ENCODE data around the gene SARM1.

SARM1 gene

GRCh38 chr17:28369684-28370034 is 1.8 kb upstream of the SARM1 start:
- no peak for DNase-seq

- DNase-seq, result no peak
Observed at GRCh38 chr17:28370035-28370743, 1.3 kb upstream of the SARM1 start, which contains the start of gene VTN. Gene VTN (minus strand): TSS chr17:28370307. CDS start chr17:28370203, 104 bp downstream.

DNA sequence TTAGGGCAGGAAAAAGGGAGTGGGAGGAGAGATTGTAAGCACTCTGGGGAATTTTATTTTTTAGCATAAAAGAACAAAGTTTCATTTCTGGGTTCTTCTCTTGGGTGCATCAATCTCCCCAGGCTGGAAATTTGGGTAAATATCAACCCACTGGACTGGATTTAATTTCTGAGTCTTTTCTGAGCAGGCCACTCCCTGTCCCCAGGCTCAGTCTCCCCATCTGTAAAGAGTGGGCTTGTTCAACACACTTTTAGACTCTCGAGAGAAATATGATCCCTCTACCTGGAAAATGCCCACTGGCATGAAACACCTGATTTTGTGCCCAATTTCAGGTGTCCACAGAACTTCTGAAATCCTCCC is 770 bp upstream of the SARM1 start:
- no peak for DNase-seq

- DNase-seq, result no peak
Observed at GRCh38 chr17:28372203-28372944, 880 bp downstream of the SARM1 start.

GRCh38 chr17:28372945-28373274 is 1.4 kb downstream of the SARM1 start:
- no peak for DNase-seq

DNA sequence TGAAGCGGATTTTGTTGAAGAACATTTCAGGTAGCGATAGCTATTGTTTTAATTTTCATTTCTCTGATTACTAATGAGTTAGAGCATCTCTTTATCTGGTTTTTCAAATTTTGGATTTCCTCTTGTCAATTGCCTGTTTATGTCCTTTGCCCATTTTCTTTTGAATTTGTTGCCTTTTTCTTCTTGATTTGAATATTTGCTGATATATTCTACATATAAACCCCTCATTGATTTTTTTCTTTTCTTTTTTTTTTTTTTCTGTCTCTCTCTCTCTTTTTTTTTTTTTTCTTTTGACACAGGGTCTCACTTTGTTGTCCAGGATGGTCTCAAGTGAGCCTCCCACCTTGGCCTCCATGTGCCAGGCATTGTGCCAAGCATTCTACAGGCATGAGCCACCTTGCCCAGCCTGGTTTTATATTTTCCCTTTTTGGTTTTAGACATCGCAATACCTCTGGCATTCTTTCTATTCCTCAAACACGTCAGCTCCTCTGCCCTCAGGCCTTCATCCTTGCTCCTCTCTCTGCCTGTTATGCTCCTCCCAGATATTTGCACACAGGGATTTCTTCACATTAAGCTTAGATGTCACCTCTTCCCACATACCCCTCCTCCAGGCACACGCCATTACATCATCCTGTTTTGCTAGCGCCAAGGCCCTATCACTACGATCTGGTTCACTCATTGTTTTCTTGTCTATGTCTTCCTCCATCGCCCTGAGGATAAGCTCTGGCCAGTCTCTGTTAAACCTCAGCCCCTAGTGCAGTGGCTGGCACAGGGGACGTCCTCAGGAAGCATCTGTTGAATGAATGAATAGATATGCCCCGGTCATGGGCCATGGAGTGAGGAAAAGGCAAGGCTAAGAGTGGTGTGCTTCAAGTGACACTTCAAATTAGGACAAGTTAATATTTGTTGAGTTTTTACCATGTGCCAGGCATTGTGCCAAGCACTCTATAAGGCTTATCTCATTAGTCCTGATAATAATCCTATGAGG is 8.6 kb downstream of the SARM1 start:
- no peak for DNase-seq

GRCh38 chr17:28381141-28381825 is 9.8 kb downstream of the SARM1 start:
- DNase-seq, result no peak

DNA sequence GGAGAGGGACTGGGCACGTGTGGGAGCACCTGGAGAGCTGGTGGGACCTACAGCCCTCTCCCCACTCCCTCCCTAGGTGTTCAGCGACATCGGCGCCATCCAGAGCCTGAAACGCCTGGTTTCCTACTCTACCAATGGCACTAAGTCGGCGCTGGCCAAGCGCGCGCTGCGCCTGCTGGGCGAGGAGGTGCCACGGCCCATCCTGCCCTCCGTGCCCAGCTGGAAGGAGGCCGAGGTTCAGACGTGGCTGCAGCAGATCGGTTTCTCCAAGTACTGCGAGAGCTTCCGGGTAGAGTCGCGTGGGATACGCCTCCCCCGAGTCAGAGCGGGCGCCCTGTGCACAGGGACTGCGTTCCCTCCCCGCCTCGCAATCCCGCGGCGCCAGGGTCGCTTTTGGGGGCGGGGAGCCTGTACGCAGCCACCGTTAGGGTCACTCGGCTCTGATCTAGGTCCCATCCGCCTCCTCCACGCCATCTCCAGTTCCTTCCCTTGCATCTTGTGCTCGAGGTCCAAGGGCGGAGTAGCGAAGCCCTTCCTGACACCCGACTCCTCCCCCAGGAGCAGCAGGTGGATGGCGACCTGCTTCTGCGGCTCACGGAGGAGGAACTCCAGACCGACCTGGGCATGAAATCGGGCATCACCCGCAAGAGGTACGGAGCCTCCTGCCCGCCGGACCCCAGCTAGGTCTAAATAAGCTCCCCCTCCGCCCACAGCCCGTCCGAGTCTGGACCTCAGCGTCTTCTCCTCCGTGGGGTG is 13.0 kb downstream of the SARM1 start:
- DNase-seq, result peak; percentile 36 to 85

DNA sequence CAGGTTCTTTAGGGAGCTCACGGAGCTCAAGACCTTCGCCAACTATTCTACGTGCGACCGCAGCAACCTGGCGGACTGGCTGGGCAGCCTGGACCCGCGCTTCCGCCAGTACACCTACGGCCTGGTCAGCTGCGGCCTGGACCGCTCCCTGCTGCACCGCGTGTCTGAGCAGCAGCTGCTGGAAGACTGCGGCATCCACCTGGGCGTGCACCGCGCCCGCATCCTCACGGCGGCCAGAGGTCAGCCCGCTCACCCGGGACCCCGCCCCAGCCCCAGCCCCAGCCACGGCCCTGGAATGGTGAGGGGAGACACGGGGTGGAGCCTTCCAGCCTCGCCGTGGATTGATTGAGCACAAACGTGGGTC is 13.5 kb downstream of the SARM1 start:
- DNase-seq, result no peak

DNA sequence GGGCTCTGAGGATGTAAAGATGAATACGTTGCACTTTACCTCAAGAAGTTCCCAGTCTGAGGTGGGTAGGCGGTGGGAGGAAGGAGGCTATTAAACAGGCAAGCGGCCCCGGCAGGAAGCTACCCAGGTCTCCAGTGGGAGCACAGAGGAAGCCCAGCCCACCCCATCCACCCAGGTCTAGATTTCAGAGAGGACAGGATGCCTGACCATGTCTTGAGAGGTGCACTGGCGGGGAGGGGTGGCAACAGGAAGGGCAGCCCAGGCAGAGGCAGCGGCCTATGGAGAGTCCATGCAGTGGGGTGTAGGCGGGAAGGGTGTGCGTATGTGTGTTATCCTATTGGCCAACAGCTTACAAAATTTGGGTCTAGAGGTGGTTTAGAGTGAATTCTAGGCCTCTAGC is 13.9 kb downstream of the SARM1 start:
- no peak for DNase-seq

- DNase-seq, result no peak
Observed at GRCh38 chr17:28386391-28386790, 14.9 kb downstream of the SARM1 start.

DNA sequence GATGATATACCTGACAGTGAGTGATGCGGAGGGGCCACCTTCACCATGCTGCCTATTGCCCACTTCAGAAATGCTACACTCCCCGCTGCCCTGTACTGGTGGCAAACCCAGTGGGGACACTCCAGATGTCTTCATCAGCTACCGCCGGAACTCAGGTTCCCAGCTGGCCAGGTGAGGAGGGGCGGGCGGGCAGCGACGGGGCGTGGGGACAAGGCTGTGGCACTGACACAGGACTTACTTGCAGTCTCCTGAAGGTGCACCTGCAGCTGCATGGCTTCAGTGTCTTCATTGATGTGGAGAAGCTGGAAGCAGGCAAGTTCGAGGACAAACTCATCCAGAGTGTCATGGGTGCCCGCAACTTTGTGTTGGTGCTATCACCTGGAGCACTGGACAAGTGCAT is 16.6 kb downstream of the SARM1 start:
- DNase-seq, result no peak

- DNase-seq, result no peak
Observed at GRCh38 chr17:28390141-28390540, 18.6 kb downstream of the SARM1 start.

DNA sequence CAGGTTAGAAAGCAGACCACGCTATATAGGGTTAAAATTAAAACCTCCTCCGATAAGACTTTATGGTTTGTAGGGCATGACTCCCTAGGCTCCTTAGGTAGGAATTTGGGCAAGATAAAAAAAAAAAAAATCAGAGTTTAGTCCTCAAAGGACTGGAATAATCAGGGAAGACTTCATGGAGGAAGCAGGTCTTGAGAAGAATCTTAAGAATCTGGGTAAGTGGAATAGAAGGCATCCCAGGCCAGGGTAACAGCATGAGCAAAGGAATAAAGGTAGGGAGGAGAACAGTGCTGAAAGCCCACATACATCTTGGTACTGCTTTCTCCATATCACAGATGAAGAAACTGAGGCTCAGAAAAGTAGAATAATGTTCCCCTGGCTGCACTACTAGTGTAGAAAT is 19.1 kb downstream of the SARM1 start:
- no peak for DNase-seq

- no peak for DNase-seq
Observed at GRCh38 chr17:28390984-28391383, 19.5 kb downstream of the SARM1 start.

DNA sequence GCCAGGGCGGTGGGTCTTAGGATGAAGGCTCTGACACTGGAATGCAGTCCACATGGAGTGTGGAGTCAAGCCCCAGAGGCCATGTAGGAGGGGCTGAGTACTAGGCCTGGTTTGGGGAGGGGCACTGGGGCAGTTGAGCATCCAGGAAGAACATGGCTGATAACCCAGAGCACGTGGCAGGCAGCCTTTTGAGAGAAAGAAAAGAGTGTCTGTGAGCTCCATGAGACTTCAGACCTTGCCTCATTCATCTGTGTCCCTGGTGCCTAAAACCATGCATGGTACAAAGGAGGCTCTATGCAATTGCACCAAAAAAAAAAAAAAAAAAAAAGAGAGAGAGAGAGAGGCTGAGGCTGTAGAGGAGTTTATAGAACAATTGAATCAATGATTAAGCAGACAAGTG is 19.9 kb downstream of the SARM1 start:
- DNase-seq, result no peak

GRCh38 chr17:28392491-28392890 is 21.0 kb downstream of the SARM1 start:
- no peak for DNase-seq

- no peak for DNase-seq
Observed at GRCh38 chr17:28394337-28395116, 23.0 kb downstream of the SARM1 start.

DNA sequence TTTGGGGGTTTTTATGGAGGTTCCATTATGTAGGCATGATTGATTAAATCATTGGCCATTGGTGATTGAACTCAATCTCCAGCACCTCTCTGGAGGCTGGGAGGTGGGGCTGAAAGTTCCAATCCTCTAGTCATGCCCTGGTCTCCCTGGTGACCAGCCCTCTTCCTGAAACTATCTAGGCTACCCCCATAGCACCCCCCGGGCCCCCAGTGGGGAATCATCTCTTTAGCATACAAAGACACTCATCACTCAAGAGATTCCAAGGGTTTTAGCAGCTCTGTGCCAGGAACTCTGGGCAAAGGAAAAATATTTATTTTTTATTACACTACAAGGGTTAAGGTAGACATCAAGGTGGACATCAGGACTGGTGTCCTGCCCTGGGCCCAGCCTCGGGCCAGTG is 23.9 kb downstream of the SARM1 start:
- no peak for DNase-seq

GRCh38 chr17:28395968-28396367 is 24.5 kb downstream of the SARM1 start:
- no peak for DNase-seq

DNA sequence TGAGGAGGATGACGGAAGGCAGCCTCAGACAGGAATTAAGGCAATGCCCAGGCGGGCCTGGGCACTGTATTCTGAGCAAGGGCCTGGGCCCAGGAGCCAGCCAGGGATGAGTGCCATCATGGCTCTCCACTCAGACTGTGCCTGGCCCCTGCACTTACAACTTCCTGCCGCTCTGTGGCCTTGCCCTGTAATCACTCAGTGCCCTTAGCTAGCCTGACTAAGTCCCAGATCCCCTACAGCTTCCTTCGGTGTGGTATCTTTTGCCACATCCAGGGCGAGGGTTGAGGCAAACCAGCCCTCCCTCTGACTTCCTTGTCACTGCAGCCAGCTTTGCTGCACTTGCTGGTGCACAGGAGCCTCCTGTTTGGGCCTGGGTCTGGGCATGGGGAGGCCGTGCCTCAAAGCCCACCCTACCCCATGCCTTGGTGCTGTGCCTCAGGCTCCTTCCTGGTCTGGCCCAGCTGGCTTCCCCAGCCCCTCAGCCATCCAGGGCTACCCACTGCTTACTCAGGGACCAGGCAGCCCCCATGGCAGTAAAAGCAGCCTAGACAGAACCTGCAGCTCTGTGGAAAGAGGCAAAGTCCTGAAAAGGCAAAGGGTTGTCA is 25.2 kb downstream of the SARM1 start:
- no peak for DNase-seq

All from NCI-H187 (cell line).